Brain pericyte (primary cell): Measurements from ENCODE around the gene TMEM259.

ENCODE experiments used
- DNase-seq: peaks from one replicate; pipeline ENCODE4 v3.0.0-alpha.2; 2012; ENCODE audit warnings: low read depth, low spot score

Gene TMEM259

DNA sequence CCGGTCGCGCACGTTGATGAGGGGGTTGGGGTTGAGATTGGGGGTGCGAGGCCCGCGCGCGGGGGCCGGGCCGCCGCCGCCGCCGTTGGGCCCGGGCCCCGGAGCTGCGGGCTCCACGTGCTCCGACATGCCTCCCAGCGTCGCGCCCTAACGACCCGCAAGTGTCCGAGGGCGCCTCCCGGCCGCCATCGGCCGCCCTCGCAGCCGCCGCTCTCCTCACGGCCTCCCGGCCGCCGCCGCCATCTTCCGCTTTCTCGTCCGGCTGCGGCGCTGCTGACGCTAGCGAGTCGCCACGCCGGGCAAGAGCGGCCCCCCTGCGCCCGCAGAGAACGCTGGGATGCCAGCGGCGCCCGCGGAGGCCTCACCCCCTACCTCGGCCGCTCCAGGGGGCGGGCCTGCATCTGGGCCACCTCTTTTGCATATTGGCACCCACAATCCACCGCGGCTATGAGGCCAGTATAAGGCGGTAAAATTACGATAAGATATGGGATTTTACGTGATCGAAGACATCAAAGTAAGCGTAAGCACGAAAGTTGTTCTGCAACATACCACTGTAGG lies at the start of gene TMEM259:
Gene TMEM259, minus strand, starts transcription at position 256 of the 558 bp plus-strand sequence. Its CDS starts 127 bp downstream, at position 129.
- DNase-seq: peak; percentile 90

- no peak for DNase-seq
These were observed 49.6 kb upstream of the TMEM259 start for GRCh38 chr19:1070576-1070930.

DNA sequence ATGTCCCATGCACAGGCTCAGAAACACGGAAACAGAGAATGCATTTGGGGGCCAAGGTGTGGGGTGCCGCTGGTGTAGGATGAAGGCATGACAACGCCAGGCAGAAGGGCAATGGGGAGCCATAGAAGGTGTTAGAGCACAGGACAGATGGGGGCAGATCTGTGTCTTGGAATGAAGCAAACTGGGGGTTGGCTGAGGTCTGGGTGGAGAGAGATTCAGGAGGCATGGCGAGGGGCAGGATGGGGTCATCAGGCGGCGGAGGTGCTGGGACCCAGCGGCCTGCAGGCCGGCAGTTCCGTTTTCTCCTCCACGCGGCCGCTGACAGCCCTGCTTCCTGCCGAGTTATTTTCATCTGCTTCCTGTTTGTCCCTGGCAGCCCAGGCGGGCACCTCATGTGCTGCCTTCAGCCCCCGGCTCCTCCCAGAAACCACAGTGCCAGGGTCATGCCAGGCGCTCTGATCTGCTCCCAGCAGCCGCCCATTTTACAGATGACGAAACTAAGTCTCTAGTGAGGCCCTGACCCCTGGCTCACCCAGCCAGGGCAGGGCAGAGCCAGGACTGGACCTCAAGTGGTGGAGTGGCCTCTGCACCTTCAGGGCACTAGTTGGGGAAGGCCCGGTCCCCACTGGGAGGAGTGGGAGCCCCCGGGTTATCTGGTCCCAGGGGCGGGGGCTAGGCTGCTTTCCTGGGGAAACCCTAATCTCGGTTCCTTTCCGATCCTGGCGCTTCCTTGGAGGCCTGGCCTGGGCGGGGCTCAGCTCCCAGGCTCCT lies 48.3 kb upstream of the TMEM259 start:
- no peak for DNase-seq

DNA sequence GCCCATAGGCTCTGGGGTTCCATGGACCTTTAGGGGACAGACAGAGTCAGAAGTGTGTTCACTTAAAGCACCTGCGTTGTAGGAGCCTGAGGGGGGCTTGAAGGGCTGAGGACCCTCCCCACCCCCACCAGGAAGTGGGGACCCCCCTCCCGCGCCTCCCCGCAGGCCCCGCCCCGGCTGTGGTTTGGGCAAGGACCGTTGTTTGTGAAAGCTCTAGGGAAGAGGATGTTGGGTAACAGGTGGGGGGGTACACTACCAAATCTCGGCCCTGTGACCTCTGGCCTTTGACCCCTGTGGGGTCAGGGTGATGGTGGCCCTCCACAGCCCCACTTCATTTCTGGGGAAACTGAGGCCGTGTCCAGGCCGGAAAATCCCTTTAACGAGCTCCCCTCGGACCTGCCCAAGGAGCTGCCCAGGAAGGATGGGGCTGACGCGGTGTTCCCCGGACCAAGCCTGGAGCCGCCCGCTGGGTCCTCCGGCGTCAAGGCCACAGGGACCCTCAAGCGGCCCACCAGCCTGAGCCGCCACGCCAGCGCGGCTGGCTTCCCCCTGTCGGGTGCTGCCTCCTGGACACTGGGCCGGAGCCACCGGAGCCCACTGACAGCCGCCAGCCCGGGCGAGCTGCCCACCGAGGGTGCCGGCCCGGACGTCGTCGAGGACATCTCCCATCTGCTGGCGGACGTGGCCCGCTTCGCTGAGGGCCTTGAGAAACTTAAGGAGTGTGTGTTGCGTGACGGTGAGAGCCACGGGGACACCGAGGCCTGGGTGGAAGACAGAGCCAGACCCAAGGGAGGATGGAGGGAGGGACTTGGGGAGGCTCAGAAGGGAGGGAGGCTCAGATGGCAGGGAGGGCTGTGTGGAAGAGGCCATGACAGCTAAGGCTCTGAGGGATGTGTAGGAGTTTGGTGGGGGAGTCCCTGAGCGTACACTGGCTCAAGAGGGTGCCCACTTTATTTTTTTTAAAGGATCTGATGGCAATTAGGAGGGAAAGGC lies 47.4 kb upstream of the TMEM259 start:
- DNase-seq: no peak

GRCh38 chr19:1067341-1067957 lies 46.5 kb upstream of the TMEM259 start:
- no peak for DNase-seq

DNA sequence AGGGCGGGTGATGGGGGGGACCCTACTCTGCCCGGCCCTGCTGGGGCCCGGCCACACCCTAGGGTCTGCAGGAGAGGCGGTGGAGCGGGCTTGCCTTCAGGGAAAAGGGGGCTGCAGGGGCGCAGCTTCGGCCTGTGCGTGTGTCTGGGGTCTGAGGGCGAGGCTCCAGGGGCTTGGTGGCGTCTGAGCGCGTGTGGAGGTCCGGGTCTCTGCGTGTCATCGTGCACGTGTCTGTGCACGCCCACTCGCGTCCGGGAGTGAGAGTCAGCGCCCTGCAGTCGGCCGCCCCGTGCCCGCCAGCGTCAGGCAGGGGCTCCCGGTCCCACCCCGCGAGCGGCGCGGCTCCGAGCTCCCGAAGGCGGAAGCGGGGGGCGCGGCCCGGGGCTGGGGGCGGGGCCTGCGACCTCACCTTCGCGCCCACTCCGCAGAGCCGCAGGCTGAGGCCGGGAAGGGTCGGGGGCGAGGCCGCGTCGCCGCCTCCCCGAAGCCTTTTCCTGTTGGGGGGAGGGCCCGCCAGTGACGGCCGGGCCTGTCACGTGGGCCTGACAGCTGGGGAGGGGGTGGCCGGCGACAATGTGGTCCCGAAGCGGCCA lies 45.9 kb upstream of the TMEM259 start, which contains the start of gene ARHGAP45:
Gene ARHGAP45, plus strand, starts transcription at position 420 of the 593 bp plus-strand sequence. CDS start 239 bp downstream, outside the sequence.
- no peak for DNase-seq

DNA sequence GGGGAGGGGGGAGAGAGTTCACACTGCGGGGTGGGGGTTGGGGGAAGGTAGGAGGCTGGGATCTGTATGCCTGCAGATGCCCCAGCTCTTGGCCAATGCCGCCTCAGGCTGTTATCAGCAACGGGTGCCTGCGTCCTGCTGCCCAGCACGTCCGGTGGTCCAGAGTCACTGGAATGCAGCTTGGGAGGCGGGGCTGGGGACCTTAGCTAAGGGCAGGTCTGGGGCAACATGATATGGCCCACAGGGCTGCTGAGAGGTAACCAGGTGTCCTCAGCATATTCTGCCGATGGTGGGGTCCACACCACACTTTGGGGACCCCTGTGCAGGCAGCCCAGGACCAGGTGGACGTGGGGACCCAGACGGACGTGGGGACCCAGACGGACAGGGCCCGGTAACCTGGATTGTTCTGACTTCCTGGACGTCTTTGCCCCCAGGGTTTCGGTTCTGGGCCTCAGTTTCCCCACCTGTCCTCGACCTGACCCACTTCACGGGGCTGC lies 45.4 kb upstream of the TMEM259 start:
- DNase-seq: no peak

- DNase-seq: no peak
These were observed 44.7 kb upstream of the TMEM259 start for GRCh38 chr19:1065606-1066109.

DNA sequence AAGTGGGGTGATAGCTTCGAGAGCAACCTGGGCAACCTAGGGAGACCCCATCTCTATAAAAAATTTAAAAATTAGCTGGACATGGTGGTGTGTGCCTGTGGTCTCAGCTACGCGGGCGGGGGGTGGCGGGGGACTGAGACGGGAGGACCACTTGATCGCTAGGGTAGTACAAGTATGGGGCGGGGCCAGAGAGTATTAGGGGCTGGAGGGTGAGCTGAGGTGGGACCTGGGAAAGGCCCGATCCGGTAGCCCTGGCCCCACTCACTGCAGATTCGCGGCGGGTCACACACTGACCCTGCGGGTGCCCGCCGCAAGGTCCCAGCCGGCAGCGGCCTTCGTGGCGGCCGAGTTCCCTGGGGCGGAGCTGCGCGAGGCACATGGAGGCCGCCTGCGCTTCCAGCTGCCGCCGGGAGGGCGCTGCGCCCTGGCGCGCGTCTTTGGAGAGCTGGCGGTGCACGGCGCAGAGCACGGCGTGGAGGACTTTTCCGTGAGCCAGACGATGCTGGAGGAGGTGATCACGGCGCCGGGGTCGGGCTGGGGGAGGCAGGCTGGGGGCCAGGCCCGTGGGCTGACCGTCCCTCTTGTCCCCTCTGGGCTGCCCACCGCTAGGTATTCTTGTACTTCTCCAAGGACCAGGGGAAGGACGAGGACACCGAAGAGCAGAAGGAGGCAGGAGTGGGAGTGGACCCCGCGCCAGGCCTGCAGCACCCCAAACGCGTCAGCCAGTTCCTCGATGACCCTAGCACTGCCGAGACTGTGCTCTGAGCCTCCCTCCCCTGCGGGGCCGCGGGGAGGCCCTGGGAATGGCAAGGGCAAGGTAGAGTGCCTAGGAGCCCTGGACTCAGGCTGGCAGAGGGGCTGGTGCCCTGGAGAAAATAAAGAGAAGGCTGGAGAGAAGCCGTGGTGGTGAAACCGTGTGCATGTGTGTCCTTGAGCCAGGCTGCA lies 44.0 kb upstream of the TMEM259 start:
- no peak for DNase-seq

- no peak for DNase-seq
These were observed 43.2 kb upstream of the TMEM259 start for GRCh38 chr19:1063909-1064660.

- DNase-seq: no peak
These were observed 42.3 kb upstream of the TMEM259 start for GRCh38 chr19:1063030-1063908.

GRCh38 chr19:1062387-1063029 lies 41.6 kb upstream of the TMEM259 start:
- DNase-seq: no peak

- no peak for DNase-seq
These were observed 41.1 kb upstream of the TMEM259 start for GRCh38 chr19:1061987-1062386.

GRCh38 chr19:1060689-1061088 lies 39.8 kb upstream of the TMEM259 start:
- no peak for DNase-seq

- no peak for DNase-seq
These were observed 37.2 kb upstream of the TMEM259 start for GRCh38 chr19:1058112-1058511.

DNA sequence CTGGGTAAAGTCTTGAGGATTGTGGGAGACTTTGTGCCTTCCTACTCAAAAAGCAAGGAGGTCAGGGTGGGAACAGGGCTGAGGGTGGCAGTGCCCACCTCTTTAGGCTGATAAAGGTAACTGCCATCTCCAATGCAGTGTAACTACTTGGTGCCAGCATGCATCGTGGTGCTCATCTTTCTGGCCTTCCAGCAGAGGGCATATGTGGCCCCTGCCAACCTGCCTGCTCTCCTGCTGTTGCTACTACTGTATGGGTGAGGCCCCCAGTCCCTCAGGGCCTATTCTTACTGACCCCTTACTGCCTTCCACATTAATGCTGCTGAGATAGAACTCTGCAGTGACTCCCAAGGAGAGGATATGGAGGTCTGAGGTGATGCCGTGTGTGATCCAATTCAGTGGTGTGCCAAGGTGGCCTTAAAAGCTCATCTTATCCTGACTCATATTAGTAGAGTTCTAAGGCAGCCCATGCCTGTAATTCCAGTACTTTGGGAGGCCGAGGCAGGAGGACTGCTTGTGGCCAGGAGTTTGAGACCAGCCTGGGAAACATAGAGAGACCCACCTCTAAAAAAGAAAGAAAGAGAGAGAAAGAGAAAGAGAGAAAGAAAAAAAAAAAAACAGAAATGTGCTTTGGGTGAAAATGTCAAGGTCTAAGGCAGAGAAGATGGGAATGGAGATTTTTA lies 36.4 kb upstream of the TMEM259 start:
- DNase-seq: no peak
